Measurements from ENCODE around the gene PSTPIP1.
"Not testable (repeated sequence)": the region's sequence is repeated elsewhere in the genome, so short reads cannot be mapped to it uniquely, and the experiment has no call there.

The PSTPIP1 gene

DNA sequence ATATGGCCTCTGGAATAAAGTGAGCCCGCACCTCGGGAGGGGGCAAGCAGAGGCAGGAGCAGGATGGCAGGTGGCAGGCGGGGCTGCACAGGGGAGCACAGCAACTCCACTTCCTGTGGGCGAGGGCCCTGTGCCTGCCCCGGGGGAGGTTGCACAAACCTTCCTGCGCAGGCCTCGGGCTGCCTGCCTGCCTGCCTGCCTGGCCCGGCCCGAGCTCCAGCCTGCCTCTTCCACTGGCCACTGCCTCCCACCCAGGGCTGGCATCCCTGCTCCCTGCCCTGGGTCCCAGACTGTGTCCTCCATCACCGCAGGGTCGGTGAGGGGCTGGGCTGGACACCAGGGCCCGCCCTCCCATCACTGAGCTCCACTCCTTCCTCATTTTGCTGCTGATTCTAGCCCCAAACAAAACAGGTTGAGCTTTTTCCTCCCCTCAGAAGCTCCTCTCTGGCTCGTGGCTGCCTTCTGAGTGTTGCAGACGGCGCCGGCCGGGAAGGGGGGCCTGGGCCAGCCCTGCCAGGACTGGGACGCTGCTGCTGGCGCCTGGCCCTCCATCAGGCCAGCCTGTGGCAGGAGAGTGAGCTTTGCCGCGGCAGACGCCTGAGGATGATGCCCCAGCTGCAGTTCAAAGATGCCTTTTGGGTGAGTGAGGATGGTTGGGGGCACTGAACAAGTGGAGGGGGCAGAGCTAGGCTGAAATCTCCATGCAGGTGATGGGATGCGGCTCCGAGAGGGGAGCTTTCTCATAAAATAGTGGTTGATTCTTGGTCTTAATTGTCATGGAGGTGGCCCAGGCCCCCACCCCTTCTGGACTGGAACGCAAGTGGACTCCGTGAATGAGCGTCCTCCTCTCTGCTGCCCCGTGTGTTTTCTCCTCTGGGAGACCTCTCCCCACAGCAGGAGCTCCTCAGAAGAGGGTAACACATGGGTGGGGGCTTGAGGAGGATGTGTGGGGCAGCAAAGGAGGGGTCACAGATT lies at the start of gene PSTPIP1:
Gene PSTPIP1, plus strand, starts transcription at position 156 of the 975 bp plus-strand sequence. Its CDS starts 448 bp downstream, at position 604.
- DNase-seq (ENCODE audit: low spot score), result peak; percentile 68

- no peak for DNase-seq (ENCODE audit: low spot score)
These were observed 49.3 kb upstream of the PSTPIP1 start for GRCh38 chr15:76945494-76946093.

- DNase-seq (ENCODE audit: low spot score), result no peak
These were observed 47.5 kb upstream of the PSTPIP1 start for GRCh38 chr15:76947454-76947853.

DNA sequence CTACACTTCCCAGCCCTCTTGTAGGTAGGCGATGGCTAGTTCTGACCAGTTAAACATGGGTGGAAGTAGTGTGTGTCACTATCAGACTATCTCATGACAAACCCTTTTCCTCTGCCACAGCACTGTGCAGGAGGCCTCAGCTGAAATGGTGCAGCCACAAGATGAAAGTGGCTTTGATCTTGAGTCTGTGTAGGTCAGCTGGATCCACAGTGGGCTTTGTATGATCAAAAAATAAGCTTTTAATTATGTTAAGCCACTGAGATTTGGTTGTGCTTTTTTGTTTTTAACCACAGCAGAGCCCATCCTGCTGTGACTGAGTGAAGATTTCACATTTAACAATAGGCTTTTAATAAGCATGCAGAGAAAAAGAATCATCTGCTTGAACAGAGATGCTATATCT lies 43.7 kb upstream of the PSTPIP1 start:
- DNase-seq (ENCODE audit: low spot score), result no peak

GRCh38 chr15:76953913-76954312 lies 41.0 kb upstream of the PSTPIP1 start:
- DNase-seq (ENCODE audit: low spot score), result no peak

- no peak for DNase-seq (ENCODE audit: low spot score)
These were observed 40.2 kb upstream of the PSTPIP1 start for GRCh38 chr15:76954744-76955143.

GRCh38 chr15:76961268-76962011 lies 33.5 kb upstream of the PSTPIP1 start:
- DNase-seq (ENCODE audit: low spot score), result no peak

DNA sequence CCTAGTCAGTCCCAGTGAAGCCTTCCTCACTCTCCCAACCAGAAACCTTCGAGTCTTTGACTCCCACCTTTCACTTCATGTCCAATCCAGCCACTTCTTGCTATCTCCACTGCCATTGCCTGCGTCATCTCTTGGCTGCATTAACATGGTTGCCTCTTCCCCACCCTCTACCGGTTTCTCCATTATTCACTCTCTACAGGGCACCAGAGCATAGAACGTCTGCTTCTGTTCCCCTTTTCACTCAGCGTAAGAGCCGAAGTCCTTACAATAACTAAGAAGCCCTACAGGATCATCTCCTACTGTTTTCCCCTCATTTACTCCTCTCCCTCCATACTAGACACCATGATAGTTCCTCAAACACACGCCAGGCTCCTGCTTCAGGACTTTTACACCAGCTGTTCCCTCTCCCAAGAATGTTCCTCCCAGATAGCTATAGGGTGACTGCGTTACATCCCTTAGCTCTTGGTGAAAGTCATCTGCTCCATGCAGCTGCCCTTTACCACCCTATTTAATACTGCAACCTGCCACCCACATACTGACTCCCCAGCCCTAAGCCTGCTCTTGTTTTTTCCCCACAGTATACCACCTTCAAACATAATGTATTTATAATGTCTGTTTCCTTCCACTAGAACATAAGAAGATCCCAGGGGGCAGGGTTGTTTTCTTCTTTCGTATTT lies 32.5 kb upstream of the PSTPIP1 start:
- no peak for DNase-seq (ENCODE audit: low spot score)

GRCh38 chr15:76963596-76963995 lies 31.3 kb upstream of the PSTPIP1 start:
- no peak for DNase-seq (ENCODE audit: low spot score)

DNA sequence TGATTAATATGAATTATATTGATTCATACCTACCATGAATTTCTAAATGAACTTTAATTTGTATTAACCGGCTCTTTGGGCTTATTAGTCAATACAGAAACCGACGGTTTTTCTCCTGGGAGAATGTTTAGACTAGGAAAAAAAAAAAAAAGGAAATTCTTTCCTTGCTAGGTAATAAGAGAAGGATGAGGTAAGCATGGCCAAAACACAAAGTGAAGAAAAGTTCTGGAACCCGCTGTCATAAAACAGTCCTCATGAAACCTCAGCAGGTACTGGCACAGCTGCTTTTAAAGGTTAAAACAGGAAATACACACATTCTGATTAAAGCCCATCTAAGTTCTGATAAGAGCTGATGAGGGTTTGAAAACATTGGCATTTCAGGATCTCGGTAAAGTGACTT lies 30.8 kb upstream of the PSTPIP1 start:
- no peak for DNase-seq (ENCODE audit: low spot score)

DNA sequence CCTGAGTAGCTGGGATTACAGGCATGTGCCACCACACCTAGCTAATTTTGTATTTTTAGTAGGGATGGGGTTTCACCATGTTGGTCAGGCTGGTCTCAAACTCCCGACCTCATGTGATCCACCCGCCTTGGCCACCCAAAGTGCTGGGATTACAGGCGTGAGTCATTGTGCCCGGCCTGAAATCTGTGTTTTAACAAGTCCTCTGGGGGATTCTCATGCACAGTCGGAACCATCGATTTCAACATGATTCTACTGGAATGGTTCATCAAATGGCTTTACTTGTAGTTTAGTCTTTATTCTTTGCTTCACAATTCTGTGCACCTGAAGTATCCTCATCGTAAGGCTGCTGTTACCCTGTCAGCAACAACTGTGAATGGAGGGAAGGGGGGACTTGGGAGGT lies 28.9 kb upstream of the PSTPIP1 start:
- not testable (repeated sequence) for DNase-seq (ENCODE audit: low spot score)

- DNase-seq (ENCODE audit: low spot score), result no peak
These were observed 27.9 kb upstream of the PSTPIP1 start for GRCh38 chr15:76967067-76967466.

GRCh38 chr15:76968306-76968705 lies 26.6 kb upstream of the PSTPIP1 start:
- DNase-seq (ENCODE audit: low spot score), result no peak

DNA sequence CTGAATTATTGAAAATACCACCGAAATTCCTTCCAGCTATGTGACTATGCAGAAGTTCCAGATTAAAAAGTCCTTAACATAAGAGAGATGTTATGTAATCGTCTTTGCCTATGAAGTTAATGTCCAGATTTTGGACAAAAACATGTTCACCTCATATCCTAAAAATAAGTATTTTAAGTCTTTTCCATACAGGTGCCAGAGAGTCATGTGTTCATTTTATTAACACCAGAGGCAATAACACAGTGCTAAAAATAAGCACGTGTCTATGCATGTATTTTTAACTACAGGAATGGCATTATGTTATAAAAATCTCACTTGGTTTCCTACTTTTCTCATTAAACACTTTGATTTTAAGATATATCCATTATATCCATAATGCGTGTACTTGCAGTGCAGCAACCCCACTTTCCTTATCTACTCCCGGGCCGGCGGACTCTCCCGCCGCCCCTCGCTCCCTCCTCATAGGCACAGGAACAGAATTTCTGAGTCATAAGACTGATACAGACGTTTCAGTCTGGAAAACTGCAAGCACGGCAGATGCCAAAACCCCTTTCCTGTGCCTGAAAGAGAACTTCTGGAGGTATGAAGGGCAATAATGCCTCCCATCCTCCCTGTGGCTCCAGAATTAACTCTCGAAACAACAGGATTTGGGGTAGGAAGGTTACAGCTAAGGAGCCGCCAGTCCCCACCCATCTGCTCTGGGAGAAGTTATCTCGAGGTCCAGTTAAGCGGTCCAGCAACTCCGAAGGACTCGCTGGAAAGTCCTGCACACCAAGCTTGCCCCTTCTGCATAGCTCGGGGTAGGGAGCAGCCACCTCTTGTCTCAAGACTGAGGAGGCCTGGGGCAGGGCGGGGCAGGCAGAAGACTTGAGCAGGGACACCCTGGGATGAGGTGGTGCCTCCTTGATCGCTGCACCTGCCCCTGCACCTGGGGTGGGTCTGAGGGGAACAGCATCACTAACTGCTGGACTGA lies 22.3 kb upstream of the PSTPIP1 start:
- DNase-seq (ENCODE audit: low spot score), result no peak

DNA sequence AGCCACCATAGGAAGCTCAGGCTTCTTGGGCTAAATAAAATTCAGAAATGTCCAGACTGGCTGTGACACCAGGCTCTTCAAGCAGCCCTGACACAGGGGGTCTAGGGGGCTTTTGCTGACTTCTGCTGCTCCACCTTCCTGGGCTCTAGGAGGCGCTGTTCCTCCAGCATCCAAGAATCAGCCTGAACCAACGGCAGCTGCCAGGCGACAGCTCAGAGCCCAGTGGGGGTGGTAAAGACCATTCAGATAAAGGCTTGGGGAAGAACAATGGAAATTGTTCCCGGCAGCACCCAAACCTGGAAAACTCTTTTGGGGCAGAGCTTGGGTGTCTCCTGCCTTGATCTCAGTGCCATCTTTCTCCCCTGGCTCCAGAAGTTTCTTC lies 21.6 kb upstream of the PSTPIP1 start:
- peak; percentile 75 for DNase-seq (ENCODE audit: low spot score)

- DNase-seq (ENCODE audit: low spot score), result no peak
These were observed 21.0 kb upstream of the PSTPIP1 start for GRCh38 chr15:76973906-76974305.

- DNase-seq (ENCODE audit: low spot score), result no peak
These were observed 20.4 kb upstream of the PSTPIP1 start for GRCh38 chr15:76974456-76975036.

DNA sequence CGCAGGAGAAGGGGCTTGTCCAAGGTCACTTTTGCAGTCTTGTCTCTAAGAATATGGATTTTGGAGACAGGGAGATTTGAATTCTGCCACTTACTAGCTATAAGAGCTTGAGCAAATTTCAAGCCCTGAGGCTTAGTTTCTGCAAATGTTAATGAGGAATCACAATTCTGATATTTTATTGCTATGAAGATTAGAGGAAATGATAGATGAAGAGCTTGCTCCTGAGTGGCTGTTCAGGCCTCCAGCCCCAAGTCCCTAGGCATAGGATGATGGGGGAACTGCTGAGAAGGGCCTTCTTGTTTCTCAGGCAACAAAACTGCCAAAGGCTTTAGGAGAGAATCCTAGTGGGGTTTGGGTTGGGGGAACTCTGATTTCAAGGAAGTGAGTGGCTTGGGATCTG lies 18.8 kb upstream of the PSTPIP1 start:
- no peak for DNase-seq (ENCODE audit: low spot score)

- DNase-seq (ENCODE audit: low spot score), result no peak
These were observed 18.2 kb upstream of the PSTPIP1 start for GRCh38 chr15:76976572-76977270.
